ENCODE measurements around the gene RAD51B.

The RAD51B gene

DNA sequence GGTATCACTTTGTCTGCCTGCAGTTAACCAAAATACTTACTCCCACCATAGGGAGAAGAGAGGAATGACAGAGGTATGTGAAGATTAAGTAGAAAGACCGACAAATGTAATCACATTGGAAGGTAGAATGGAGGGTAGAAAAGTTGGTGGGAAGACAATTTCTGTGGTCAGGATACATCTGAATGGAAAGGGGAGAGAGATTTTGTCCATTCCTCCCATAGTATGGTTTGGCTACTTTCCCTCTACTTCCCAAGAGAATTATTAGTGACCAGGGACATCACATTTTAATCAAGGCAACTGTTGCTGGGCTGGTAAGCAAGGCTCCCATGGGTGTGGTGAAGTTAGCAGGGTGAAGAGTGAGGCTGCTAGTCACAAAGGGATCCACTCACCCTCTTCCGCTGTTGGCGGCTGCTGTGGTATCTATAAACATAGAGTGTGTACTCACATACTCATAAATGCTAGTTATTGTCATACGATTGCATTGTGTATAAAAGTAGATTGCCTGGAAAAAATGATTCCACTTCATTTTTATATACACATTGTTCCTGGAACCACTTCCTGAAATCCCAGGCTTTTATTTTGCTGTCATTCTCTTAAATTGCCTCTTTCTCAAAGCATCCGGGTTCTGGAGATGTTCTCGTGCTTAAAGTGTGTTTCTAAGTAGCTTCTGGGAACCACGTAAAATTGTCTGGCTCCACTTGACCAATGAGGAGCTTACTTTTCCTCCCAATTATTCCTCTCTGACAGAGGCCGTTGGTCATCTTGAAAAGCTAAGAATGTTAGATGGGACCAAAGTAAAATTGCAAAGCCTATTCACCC is 560.1 kb downstream of the RAD51B start:
- DNase-seq (ENCODE audit: low read depth, low spot score), result no peak

GRCh38 chr14:68380329-68380741 is 560.8 kb downstream of the RAD51B start:
- no peak for DNase-seq (ENCODE audit: low read depth, low spot score)

- DNase-seq (ENCODE audit: low read depth, low spot score), result no peak
These were observed 564.8 kb downstream of the RAD51B start for GRCh38 chr14:68384335-68384734.

- no peak for DNase-seq (ENCODE audit: low read depth, low spot score)
These were observed 565.3 kb downstream of the RAD51B start for GRCh38 chr14:68384881-68385280.

- DNase-seq (ENCODE audit: low read depth, low spot score), result no peak
These were observed 566.9 kb downstream of the RAD51B start for GRCh38 chr14:68386446-68386845.

GRCh38 chr14:68386950-68387779 is 567.6 kb downstream of the RAD51B start:
- no peak for DNase-seq (ENCODE audit: low read depth, low spot score)

DNA sequence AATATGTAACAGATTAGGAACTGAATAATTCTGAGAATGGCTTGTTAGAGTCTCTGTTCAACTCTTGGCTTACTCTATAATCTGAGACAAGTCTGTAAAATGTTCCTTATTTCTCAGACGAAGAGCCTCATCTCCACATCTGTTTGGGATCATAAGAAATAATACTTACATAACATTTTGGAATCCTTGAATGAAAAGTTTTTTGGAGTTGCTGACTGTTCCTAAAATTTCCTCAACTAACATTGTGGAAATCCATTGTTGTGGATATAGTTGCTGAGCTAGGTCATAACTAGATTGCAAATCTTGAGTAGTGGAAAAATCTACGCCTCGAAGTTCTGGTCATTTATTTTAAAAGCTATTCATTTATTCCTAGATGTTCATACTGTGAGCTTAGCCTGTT is 570.4 kb downstream of the RAD51B start:
- DNase-seq (ENCODE audit: low read depth, low spot score), result no peak

GRCh38 chr14:68390741-68391140 is 571.2 kb downstream of the RAD51B start:
- no peak for DNase-seq (ENCODE audit: low read depth, low spot score)

DNA sequence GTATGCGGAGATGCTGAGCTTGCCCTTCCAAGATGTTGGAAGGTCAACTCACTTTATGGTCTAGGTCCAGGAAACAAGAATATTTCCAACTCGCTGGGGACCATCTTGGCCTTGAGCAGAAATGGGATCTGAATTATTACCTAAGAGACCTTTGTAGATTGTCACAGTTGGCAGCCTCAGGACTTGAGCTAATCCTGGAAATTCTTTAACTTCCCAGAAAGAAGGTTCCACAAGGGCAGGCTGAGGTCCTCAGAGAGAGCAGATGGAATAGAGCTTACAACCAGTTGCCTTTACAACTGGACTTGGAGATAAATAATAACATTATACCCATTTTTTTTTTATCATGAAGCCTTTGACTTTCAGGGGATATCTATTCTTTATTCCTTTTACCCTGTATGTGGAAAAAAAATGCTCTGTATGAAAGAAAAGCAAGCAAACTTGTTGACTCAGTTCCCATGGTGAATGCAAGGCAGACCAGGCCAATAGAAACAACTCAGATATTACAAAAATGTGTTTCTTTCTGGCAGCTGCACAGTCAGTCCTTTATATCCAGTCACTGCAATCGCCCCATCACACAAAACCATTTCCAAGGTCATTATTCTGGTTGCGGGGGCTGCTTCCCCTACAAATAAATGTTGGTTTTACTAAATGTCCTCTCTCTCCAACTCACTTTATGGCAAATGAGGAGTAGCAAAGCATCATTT is 571.9 kb downstream of the RAD51B start:
- no peak for DNase-seq (ENCODE audit: low read depth, low spot score)

DNA sequence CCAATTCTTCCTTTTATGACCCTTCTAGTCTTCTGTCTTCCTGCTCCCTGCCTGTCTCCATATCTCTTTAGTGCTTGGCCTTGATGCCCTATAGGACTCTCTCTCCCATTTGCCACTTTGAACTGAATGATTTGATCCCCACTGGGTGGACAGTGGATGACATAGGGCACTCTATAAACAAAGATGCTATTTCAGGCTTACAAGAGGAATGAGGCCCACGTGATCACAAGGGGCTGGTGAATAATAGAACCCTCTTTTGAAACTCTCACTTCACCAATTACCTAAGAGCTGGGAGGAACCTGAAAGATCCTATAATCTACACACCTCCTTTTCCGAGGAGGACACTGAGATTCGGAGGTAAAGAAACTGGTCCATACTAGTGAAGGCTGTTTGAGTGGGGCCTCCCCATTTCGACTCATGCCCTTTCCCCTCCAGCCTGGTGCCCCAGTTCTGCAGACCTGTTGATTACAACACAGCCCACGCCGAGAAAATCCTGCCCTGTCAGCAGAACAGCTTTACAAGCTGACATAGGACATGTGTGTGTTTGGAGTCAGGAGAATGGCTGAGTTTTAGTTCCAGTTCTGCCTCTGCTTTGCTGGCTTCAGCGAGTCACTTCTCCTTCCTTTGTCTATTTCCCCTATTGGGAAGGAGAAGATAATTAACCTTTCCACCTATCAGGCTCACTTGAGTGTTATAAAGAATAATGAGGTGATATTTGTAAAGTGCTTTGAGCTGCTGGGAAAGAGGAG is 573.0 kb downstream of the RAD51B start:
- no peak for DNase-seq (ENCODE audit: low read depth, low spot score)

- DNase-seq (ENCODE audit: low read depth, low spot score), result no peak
These were observed 573.7 kb downstream of the RAD51B start for GRCh38 chr14:68393259-68393658.

DNA sequence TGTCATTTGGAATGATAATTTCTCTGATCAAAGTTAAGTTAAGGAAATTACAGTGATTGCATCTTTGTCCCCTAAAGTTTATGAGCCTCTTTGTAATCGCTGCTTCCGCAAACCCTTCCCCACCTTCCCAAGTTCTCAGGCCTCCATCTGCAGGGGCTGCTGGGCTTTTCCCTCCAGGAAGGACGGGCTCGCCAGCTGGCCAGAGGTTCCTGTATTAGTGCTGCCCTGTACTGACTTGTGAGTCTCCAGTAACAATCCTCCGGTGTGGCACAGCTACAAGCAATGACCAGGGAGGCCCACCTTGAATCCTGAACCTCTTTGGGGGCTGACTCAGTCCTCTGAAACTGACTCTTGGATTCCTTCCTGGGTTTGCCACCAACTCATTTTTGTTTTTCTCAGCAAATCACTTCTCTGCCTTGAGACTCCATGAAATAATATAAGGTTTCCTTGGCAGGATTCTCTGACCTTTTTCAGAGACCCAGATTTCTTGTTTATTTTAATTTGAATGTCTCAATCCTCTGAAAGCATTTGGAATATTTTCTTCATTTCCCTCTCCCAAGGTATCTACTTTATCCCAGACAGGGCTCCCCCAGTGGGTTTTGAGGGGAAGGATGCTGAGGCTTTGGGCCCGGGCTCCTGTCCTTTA is 574.7 kb downstream of the RAD51B start:
- no peak for DNase-seq (ENCODE audit: low read depth, low spot score)

GRCh38 chr14:68394764-68395143 is 575.2 kb downstream of the RAD51B start:
- no peak for DNase-seq (ENCODE audit: low read depth, low spot score)

GRCh38 chr14:68395604-68396003 is 576.0 kb downstream of the RAD51B start:
- DNase-seq (ENCODE audit: low read depth, low spot score), result no peak

- no peak for DNase-seq (ENCODE audit: low read depth, low spot score)
These were observed 576.9 kb downstream of the RAD51B start for GRCh38 chr14:68396461-68396860.

DNA sequence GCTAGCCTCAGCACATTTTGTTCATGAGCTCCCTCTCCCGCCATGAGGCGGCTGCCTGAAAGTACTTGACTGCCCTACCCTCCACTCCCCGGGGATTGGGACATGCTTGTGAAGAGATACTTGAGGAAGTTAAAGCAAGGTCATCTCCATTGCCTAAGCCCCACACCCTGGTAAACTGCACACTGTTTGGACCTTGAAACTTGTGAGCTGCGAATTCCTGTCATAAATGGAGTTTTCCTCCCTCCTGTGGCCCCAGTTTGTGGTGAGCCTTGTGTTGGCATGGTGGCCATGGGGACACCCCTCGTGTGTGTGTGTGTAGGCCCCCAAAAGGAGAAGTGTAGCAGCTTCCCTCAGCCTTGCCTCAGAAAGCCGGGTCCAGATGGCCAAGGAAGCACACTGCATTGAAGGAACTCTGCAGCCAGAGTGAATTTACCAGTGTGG is 577.8 kb downstream of the RAD51B start:
- no peak for DNase-seq (ENCODE audit: low read depth, low spot score)

- no peak for DNase-seq (ENCODE audit: low read depth, low spot score)
These were observed 578.2 kb downstream of the RAD51B start for GRCh38 chr14:68397822-68398221.

DNA sequence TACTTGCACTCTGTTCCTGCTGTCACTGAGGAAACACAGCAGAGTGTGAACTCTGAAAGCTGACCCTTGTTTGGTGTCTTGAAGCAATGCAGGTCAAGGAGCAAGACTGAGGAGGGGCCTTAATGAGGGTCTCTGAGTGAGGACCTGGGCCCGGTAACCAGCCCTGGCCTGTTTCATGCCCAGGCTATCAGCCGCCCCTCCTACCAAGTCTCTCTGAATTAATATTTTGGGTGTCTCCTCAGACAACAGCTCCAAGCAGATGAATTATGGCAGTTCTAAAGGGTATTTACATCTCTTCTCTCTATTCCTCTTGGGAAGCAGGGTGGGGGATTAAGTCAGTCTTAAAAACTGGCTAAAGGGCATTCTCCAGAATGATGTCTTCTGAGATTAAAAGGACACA is 578.8 kb downstream of the RAD51B start:
- no peak for DNase-seq (ENCODE audit: low read depth, low spot score)

DNA sequence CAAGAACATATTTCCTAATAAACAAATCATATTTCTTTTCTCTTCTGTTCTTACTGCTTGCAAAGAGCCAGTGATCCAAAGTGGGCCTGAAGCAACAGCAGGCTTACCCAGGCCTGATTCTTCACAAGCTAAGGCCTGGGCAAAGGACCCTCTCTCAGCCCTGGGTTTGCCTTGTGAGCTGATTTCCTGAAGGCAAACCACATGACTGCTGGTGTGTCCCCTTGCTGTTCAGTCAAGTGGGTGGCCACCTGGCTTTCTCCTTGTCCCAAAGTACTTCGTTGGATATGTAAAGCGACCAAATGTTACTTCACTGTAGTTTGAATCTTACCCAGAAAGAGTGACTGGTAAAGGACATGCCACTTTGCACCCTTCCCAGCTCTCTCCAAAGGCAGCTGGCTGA is 580.4 kb downstream of the RAD51B start:
- DNase-seq (ENCODE audit: low read depth, low spot score), result no peak

DNA sequence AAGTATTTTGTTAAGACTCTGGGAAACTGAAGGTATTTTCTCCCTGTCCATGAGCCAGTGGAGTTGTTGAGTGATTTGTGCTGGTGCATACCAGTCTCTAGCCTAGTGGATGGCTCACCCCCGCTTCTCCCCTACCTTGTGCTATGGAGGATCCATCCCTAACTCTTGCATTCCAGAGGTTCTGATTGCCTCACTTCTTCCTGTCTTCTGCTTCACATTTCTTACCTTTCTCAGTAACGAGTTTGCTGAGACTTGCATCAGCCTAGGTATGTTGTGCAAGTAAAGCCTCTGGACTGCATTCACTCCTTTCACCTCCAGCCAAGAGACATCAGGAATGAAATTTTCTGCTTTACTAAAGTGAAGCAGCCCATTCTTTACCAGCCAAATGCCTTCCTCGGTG is 581.7 kb downstream of the RAD51B start:
- no peak for DNase-seq (ENCODE audit: low read depth, low spot score)

- DNase-seq (ENCODE audit: low read depth, low spot score), result no peak
These were observed 582.3 kb downstream of the RAD51B start for GRCh38 chr14:68401855-68402254.

Measured in iPS DF 19.7 (cell line).